ENCODE data around the gene FAF1.

DNA sequence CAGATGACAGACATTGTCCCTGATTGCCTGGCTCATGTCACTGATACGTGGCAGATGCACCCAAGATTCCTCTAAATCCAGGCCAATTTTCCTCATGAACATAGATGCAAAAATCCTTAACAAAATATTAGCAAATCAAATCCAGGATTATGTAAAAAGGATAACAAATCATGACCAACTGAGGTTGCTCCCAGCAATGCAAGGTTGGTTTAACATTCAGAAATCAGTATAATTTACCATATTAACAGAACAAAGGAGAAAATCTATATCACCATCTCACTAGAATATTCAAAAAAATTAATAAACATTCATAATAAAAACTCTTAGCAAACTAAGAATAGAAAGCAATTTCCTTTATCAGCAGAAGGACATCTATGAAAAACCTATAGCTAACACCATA lies 39.7 kb downstream of the FAF1 start:
- TF ChIP-seq, protein P1, sequence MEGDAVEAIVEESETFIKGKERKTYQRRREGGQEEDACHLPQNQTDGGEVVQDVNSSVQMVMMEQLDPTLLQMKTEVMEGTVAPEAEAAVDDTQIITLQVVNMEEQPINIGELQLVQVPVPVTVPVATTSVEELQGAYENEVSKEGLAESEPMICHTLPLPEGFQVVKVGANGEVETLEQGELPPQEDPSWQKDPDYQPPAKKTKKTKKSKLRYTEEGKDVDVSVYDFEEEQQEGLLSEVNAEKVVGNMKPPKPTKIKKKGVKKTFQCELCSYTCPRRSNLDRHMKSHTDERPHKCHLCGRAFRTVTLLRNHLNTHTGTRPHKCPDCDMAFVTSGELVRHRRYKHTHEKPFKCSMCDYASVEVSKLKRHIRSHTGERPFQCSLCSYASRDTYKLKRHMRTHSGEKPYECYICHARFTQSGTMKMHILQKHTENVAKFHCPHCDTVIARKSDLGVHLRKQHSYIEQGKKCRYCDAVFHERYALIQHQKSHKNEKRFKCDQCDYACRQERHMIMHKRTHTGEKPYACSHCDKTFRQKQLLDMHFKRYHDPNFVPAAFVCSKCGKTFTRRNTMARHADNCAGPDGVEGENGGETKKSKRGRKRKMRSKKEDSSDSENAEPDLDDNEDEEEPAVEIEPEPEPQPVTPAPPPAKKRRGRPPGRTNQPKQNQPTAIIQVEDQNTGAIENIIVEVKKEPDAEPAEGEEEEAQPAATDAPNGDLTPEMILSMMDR (IDR thresholded peaks at IDR 0.05), result no peak
- no peak for TF ChIP-seq POLR2A (IDR thresholded peaks at IDR 0.05; ENCODE audit: low read depth)

Measured in esophagus muscularis mucosa (tissue), 3 donors.